Muscle layer of duodenum (tissue), 2 donors: ENCODE data around the gene COPS9.

Source experiments
- H3K27ac ChIP-seq: one replicate; pipeline ENCODE4 v1.7.0; 2013; ENCODE audit warnings: mild to moderate bottlenecking, low read length
- H3K27me3 ChIP-seq: one replicate; pipeline ENCODE4 v1.7.0; 2013; ENCODE audit warnings: low read depth, mild to moderate bottlenecking, control low read depth, low read length
- H3K36me3 ChIP-seq, 2 donors: one replicate each; pipeline ENCODE4 v1.7.0; 2013; ENCODE audit warnings: low read length in 2 of 2, control low read depth in 1 of 2, mild to moderate bottlenecking in 1 of 2; ENCODE audit not compliant: insufficient read depth in 2 of 2, control insufficient read depth in 1 of 2
- H3K4me1 ChIP-seq, 2 donors: one replicate each; pipeline ENCODE4 v1.7.0; 2013; ENCODE audit warnings: low read length in 2 of 2, mild to moderate bottlenecking in 2 of 2, control low read depth in 1 of 2, moderate library complexity in 1 of 2; ENCODE audit not compliant: insufficient read depth in 2 of 2, control insufficient read depth in 1 of 2
- H3K4me3 ChIP-seq, 2 donors: one replicate each; pipeline ENCODE4 v1.7.0; 2013; ENCODE audit warnings: low read length in 2 of 2, low read depth in 1 of 2, mild to moderate bottlenecking in 1 of 2
- H3K9me3 ChIP-seq, 2 donors: one replicate each; pipeline ENCODE4 v1.7.0; 2013; ENCODE audit warnings: low read length in 2 of 2, control low read depth in 1 of 2, mild to moderate bottlenecking in 1 of 2; ENCODE audit not compliant: control insufficient read depth in 1 of 2
- donor health status: healthy.

The COPS9 gene

GRCh38 chr2:240095556-240096523 lies 40.3 kb downstream of the COPS9 start:
- Histone ChIP-seq H3K27me3 (peaks cover 22% of the 10 kb centered on the region), H3K4me3 (no peak overlapping the region), H3K36me3 (no peaks in the 10 kb centered on the region), H3K9me3 (peaks cover 8 to 12% of the 10 kb centered on the region in 2 donors), H3K4me1 (no peaks in the 10 kb centered on the region), H3K27ac (no peak overlapping the region)

DNA sequence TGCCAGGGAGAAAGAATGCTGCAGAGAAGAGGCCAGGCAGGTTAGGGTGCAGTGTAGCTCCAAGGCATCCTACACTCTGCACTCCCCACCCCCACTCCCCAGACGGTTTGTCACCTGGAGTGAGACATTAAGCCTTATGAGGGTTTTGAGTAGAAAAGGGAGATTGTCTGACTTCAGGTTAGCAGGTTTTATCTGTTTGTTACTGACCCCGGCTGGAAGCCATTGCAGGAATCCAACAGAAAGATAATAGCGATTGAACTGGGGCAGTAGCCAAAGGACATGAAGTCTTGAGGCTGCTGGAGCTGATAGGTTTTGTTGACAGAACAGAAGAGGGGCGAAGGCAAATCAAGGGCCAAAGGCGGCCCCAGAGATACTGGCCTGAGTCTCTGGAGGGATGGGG lies 46.8 kb downstream of the COPS9 start:
- Histone ChIP-seq H3K4me3 (no peak overlapping the region), H3K27me3 (peaks cover 1% of the 10 kb centered on the region), H3K36me3 (no peaks in the 10 kb centered on the region), H3K27ac (no peak overlapping the region), H3K4me1 (no peaks in the 10 kb centered on the region), H3K9me3 (peaks cover 6 to 9% of the 10 kb centered on the region in 2 donors)

DNA sequence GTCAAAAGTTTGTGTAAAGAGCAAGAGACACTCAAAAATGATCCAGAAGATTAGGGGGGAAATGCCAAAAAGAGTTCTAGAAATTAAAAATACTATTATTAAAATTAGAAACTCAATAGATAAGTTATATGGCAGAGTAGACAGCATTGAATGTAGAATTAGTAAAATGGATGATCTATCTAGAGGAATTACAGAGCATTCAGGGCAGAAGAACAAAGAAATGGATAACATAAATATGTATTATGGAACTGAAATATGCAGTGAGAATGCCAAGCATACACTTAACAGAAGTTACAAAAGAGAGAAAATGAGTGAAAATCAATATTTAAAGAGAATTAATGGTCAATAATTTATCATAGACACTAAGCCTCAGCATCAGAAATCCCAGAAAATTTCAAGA lies 49.5 kb downstream of the COPS9 start:
- H3K9me3 ChIP-seq, result peaks cover 6 to 9% of the 10 kb centered on the region in 2 donors
- H3K27me3 ChIP-seq, result no peaks in the 10 kb centered on the region
- H3K4me3 ChIP-seq, result peak overlapping the region in 1 of 2 donors; percentile 8
- no peaks in the 10 kb centered on the region for H3K36me3 ChIP-seq
- H3K27ac ChIP-seq, result no peak overlapping the region
- H3K4me1 ChIP-seq, result no peaks in the 10 kb centered on the region
